GM12878 (cell line): ENCODE measurements around the gene HAO2. TPM values are rescaled to one million over a fixed set of nuclear protein-coding genes. Genes with fewer than 3 reads are reported as not detected.
A peak's percentile ranks its signal among the peaks of the same experiment; 100 is the strongest.

Experiments
- BACH1 ChIP-seq: fragments of 450-650 bp; IDR thresholded peaks from 2 replicates; pipeline ENCODE4 v1.6.1; 2017; ENCODE audit warnings: mild to moderate bottlenecking, borderline replicate concordance
- CHD1 ChIP-seq: IDR thresholded peaks from 2 replicates; pipeline ENCODE4 v1.6.1; 2012; ENCODE audit warnings: low read depth, low read length, improper control_type of control experiment
- CREM ChIP-seq: IDR thresholded peaks from 2 replicates; pipeline ENCODE4 v1.6.1; 2014; ENCODE audit warnings: antibody characterized with exemption, low read depth
- E4F1 ChIP-seq: fragments of 450-650 bp; IDR thresholded peaks from 2 replicates; pipeline ENCODE4 v1.6.1; 2018; ENCODE audit warnings: borderline replicate concordance, mild to moderate bottlenecking; ENCODE audit not compliant: partially characterized antibody
- EGR1 ChIP-seq, 2 experiments: IDR thresholded peaks; 1 replicate in 1 of 2; 2 replicates in 1 of 2; pipeline ENCODE4 v1.6.1; 2011 to 2012; ENCODE audit warnings: low read depth in 2 of 2, low read length in 2 of 2, borderline replicate concordance in 1 of 2, mild to moderate bottlenecking in 1 of 2, moderate library complexity in 1 of 2
- ESRRA ChIP-seq: IDR thresholded peaks from 2 replicates; pipeline ENCODE4 v1.6.1; 2012; ENCODE audit warnings: mild to moderate bottlenecking, low read length, improper control_type of control experiment
- EZH2 ChIP-seq: IDR thresholded peaks from 2 replicates; pipeline ENCODE4 v1.6.1; 2012; ENCODE audit warnings: low read depth, mild to moderate bottlenecking, control low read depth, inconsistent platforms, low read length, borderline replicate concordance; ENCODE audit not compliant: control insufficient read depth
- FOS ChIP-seq: IDR thresholded peaks from 3 replicates; pipeline ENCODE4 v1.6.1; 2011; ENCODE audit warnings: borderline replicate concordance; ENCODE audit not compliant: insufficient read length; ENCODE audit errors: extremely low read depth
- HCFC1 ChIP-seq: fragments of 150-350 bp; IDR thresholded peaks from 2 replicates; pipeline ENCODE4 v1.6.1; 2014; ENCODE audit warnings: low read length
- JUNB ChIP-seq: IDR thresholded peaks from 2 replicates; pipeline ENCODE4 v1.6.1; 2016; ENCODE audit warnings: antibody characterized with exemption, mild to moderate bottlenecking
- JUND ChIP-seq: IDR thresholded peaks from 2 replicates; pipeline ENCODE4 v1.6.1; 2012; ENCODE audit warnings: low read depth, mild to moderate bottlenecking, low read length, improper control_type of control experiment, moderate library complexity
- KDM1A ChIP-seq: fragments of 200-600 bp; sonication (generic); IDR thresholded peaks from 2 replicates; pipeline ENCODE4 v1.6.1; 2016; ENCODE audit warnings: borderline replicate concordance
- NFYA ChIP-seq: IDR thresholded peaks from 2 replicates; pipeline ENCODE4 v1.6.1; 2011; ENCODE audit warnings: low read depth, mild to moderate bottlenecking, low read length, improper control_type of control experiment, borderline replicate concordance
- POLR2AphosphoS5 ChIP-seq: IDR thresholded peaks from 2 replicates; pipeline ENCODE4 v1.6.1; 2011; ENCODE audit warnings: mild to moderate bottlenecking, low read length, inconsistent platforms
- SREBF2 ChIP-seq: IDR thresholded peaks from 2 replicates; pipeline ENCODE4 v1.6.1; 2012; ENCODE audit warnings: mild to moderate bottlenecking, low read length
- TARDBP ChIP-seq: IDR thresholded peaks from 2 replicates; pipeline ENCODE4 v1.6.1; 2016; ENCODE audit warnings: borderline replicate concordance
- TBL1XR1 ChIP-seq: IDR thresholded peaks from 2 replicates; pipeline ENCODE4 v1.6.1; 2012; ENCODE audit warnings: low read depth, low read length, improper control_type of control experiment
- TCF3 ChIP-seq: IDR thresholded peaks from 2 replicates; pipeline ENCODE4 v1.6.1; 2012; ENCODE audit warnings: low read depth, mild to moderate bottlenecking, low read length, borderline replicate concordance; ENCODE audit not compliant: insufficient read depth
- ZNF592 ChIP-seq: fragments of 450-650 bp; IDR thresholded peaks from 2 replicates; pipeline ENCODE4 v1.6.1; 2017; ENCODE audit warnings: mild to moderate bottlenecking, moderate library complexity
- ZZZ3 ChIP-seq: IDR thresholded peaks from 2 replicates; pipeline ENCODE4 v1.6.1; 2011; ENCODE audit warnings: low read depth; ENCODE audit not compliant: control insufficient read depth, insufficient read length
- polyA plus RNA-seq, 11 experiments: library from polyadenylated mRNA; depleted of rRNA in 4 of 11; unstranded in 6 of 11; stranded (reverse) in 5 of 11; fragments of >200 nt; fragmentation: Nextera tagmentation in 4 of 11; fragmentation: Illumina TruSeq in 1 of 11; extraction: Ambion mirVana in 4 of 11; extraction: Trizol in 1 of 11; gene quantifications; 1 replicate in 1 of 11; 2 replicates in 10 of 11; pipeline versions ENCODE4 v1.2.1 to v1.2.3, GENCODE V29; 2011 to 2016; ENCODE audit warnings: inconsistent platforms in 2 of 11, missing spikeins in 2 of 11, low read depth in 1 of 11
- total RNA-seq, 4 experiments: library from RNA; depleted of rRNA in 3 of 4; stranded (reverse); fragments of >200 nt in 3 of 4; fragmentation: Illumina TruSeq in 1 of 4; extraction: Trizol in 1 of 4; gene quantifications; 2 replicates each; pipeline versions ENCODE4 v1.2.1 to v1.2.3, GENCODE V29; 2013 to 2021

HAO2 gene
- total and polyA plus RNA-seq, 10 of the 15 experiments (the other 5 are each of a cell fraction or from before 2014, with no cell fraction given), result not detected

DNA sequence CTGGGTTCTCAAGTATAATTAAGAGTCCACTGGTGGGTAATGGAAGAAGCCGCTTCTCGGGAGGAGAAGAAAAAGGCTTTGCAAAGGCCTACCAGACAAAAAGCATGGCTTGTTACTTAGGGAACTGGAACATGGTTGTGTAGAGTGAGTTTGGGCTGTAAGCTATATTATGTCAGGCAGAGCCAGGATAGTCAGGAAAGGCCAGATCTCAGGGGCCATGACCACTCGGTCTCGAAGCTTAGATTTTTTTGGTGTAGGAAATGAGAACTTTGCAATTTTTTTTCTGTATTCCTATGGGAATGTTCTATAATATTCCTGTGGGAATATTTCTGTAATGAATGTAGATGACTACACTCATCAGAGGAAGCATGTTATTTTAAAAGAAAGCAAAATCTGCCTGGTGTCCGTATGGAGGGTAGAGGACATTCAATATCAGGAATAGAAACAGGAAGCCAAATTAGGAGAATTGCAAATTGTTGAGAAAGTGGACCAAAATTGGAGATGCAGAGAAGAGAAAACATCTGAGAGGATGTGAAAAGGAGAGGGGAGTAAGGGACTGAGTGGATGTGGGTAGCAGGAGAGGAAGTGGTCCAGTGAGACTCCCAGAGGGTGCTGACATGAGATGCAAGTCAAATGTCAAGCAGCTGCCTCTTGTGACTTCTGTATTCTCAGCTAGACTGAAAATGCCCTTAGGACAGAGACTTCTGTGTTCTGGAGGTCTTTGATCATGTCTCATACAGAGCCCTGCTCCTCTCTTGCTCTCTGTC is 45.2 kb upstream of the HAO2 start (continued):
- TF ChIP-seq ZNF592 (no peak), TARDBP (no peak), CREM (peak; percentile 58; the same call in 1 of the 2 replicates), FOS (no peak), TCF3 (peak; percentile 72; the same call in 1 of the 2 replicates), EZH2 (no peak), JUND (no peak; the same call in 1 of the 2 replicates), KDM1A (no peak), JUNB (no peak; the same call in 1 of the 2 replicates), EGR1 (IDR thresholded peaks at IDR 0.05; ENCODE audit: borderline replicate concordance in 1 of 2, low read depth in 2 of 2, low read length in 2 of 2) (no peak), POLR2AphosphoS5 (no peak), TBL1XR1 (peak; percentile 74; the same call in 1 of the 2 replicates), E4F1 (no peak), CHD1 (no peak), HCFC1 (no peak), ESRRA (no peak), BACH1 (peak; percentile 84; the same call in 1 of the 2 replicates), NFYA (no peak), ZZZ3 (no peak), SREBF2 (no peak)
